ENCODE data around the gene CCDC160. TPM values are rescaled to one million over a fixed set of nuclear protein-coding genes. Genes with fewer than 3 reads are reported as not detected.
"Not testable (repeated sequence)": the region's sequence is repeated elsewhere in the genome, so short reads cannot be mapped to it uniquely, and the experiment has no call there.

The CCDC160 gene
- total RNA-seq, 1 experiment from 2014 or later = 1.8 TPM

DNA sequence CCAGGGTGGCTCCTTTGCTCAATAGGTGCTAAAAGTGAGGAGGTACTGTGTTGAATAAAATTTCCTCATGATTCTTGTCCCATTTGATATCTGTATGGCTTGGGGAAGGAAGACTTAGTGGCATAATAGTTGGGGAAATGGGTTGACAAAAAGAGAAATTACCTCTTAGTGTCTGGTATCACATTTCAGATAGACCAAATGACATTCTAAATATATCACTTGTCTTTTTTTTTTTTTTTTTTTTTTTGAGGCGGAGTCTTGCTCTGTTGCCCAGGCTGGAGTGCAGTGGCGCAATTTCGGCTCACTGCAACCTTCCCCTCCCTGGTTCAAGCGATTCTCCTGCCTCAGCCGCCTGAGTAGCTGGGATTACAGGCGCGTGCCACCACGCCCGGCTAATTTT is 1.2 kb downstream of the CCDC160 start:
- H3K27ac Mint-ChIP-seq; POLR2A ChIA-PET; ATAC-seq; CTCF ChIA-PET; H3K36me3 Mint-ChIP-seq; H3K27me3 Mint-ChIP-seq (ENCODE audit: low read depth); DNase-seq (ENCODE audit: low spot score); H3K9me3 Mint-ChIP-seq: not testable (repeated sequence)
- Mint-ChIP-seq H3K4me1 (peaks cover 36% of the 10 kb centered on the region), H3K4me3 (peak overlapping the region; percentile 60)
- 0 out of 2 replicates have a peak, but pooled peaks have one; percentile 23 for TF ChIP-seq ZNF121 (CRISPR knock-in tag; IDR thresholded peaks at IDR 0.05)

- TF ChIP-seq CREB1 (CRISPR knock-in tag; IDR thresholded peaks at IDR 0.05) = no peak
- TF ChIP-seq STAT6 (CRISPR knock-in tag; conservative IDR thresholded peaks at IDR 0.05; ENCODE audit: low read depth) = no peak
- TF ChIP-seq ZSCAN18 (CRISPR knock-in tag; IDR thresholded peaks at IDR 0.05) = no peak
- no peak for TF ChIP-seq TEAD1 (CRISPR knock-in tag; IDR thresholded peaks at IDR 0.05)
- TF ChIP-seq ERG (CRISPR knock-in tag; IDR thresholded peaks at IDR 0.05) = no peak
- TF ChIP-seq ZMAT4 (CRISPR knock-in tag; IDR thresholded peaks at IDR 0.05) = no peak
- TF ChIP-seq ATF3 (CRISPR knock-in tag; conservative IDR thresholded peaks at IDR 0.05) = no peak
- no peak for TF ChIP-seq NFATC4 (CRISPR knock-in tag; IDR thresholded peaks at IDR 0.05)
- no peak for TF ChIP-seq CBFB (CRISPR knock-in tag; IDR thresholded peaks at IDR 0.05; ENCODE audit: low read depth)
- Mint-ChIP-seq H3K36me3 (no peaks in the 10 kb centered on the region), H3K27ac (no peak overlapping the region), H3K4me3 (peak overlapping the region; percentile 60; the same call in 1 of the 2 replicates), H3K27me3 (ENCODE audit: low read depth) (no peaks in the 10 kb centered on the region; the same call in 1 of the 2 replicates), H3K4me1 (peaks cover 36% of the 10 kb centered on the region), H3K9me3 (no peaks in the 10 kb centered on the region)
- ATAC-seq (no peak), DNase-seq (ENCODE audit: low spot score) (no peak)
- POLR2A ChIA-PET = no interaction called here
- CTCF ChIA-PET = no interaction called here
These were observed 2.0 kb downstream of the CCDC160 start for GRCh38 chrX:134239016-134239415.

DNA sequence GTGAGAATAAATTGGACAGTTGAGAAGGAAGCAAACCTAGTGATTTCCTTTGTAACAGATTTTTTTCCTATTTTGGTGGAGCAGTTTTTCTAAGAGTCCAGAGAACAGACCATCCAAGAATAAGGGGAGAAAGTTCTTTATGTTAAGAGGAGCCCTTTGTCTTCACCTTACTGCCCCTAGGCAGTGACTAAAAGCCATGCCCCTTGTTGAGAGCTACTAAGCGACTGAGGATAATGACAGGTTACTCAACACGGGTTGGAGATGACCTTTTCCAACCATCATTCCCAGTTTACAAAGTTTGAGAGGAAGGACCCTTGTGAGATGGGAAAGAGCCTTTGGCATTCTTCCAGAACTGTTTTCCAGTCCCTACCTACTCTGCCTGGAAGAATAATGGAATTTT is 3.2 kb downstream of the CCDC160 start:
- no peaks in the 10 kb centered on the region for H3K9me3 Mint-ChIP-seq
- H3K27ac Mint-ChIP-seq = peak overlapping the region; percentile 56
- ATAC-seq = peak; percentile 40
- ChIA-PET POLR2A (no interaction called here), CTCF (no interaction called here)
- H3K27me3 Mint-ChIP-seq (ENCODE audit: low read depth) = peaks cover 2% of the 10 kb centered on the region; the same call in 1 of the 2 replicates
- DNase-seq (ENCODE audit: low spot score) = no peak
- peaks cover 36% of the 10 kb centered on the region for H3K4me1 Mint-ChIP-seq
- 0 out of 2 replicates have a peak overlapping the region, but pooled peaks have one; percentile 10 for H3K4me3 Mint-ChIP-seq
- TF ChIP-seq NR1H2 (CRISPR knock-in tag; IDR thresholded peaks at IDR 0.05) (no peak), ESRRA (CRISPR knock-in tag; IDR thresholded peaks at IDR 0.05; ENCODE audit: borderline replicate concordance) (no peak), HMGA2 (CRISPR knock-in tag; IDR thresholded peaks at IDR 0.05) (no peak)
- TF ChIP-seq, protein P1, sequence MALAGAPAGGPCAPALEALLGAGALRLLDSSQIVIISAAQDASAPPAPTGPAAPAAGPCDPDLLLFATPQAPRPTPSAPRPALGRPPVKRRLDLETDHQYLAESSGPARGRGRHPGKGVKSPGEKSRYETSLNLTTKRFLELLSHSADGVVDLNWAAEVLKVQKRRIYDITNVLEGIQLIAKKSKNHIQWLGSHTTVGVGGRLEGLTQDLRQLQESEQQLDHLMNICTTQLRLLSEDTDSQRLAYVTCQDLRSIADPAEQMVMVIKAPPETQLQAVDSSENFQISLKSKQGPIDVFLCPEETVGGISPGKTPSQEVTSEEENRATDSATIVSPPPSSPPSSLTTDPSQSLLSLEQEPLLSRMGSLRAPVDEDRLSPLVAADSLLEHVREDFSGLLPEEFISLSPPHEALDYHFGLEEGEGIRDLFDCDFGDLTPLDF (CRISPR knock-in tag; IDR thresholded peaks at IDR 0.05) = no peak
- TF ChIP-seq, protein P2, sequence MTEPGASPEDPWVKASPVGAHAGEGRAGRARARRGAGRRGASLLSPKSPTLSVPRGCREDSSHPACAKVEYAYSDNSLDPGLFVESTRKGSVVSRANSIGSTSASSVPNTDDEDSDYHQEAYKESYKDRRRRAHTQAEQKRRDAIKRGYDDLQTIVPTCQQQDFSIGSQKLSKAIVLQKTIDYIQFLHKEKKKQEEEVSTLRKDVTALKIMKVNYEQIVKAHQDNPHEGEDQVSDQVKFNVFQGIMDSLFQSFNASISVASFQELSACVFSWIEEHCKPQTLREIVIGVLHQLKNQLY (CRISPR knock-in tag; IDR thresholded peaks at IDR 0.05) = no peak
- TF ChIP-seq, protein P3, sequence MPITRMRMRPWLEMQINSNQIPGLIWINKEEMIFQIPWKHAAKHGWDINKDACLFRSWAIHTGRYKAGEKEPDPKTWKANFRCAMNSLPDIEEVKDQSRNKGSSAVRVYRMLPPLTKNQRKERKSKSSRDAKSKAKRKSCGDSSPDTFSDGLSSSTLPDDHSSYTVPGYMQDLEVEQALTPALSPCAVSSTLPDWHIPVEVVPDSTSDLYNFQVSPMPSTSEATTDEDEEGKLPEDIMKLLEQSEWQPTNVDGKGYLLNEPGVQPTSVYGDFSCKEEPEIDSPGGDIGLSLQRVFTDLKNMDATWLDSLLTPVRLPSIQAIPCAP (CRISPR knock-in tag; IDR thresholded peaks at IDR 0.05) = no peak
- H3K36me3 Mint-ChIP-seq = no peaks in the 10 kb centered on the region
